Stimulated activated CD8-positive, alpha-beta memory T cell treated with anti-CD3 and anti-CD28 coated beads, Interleukin-4, amount 100 ng/mL, for 1 hour (primary cell): Measurements from ENCODE around the gene ACCS.

Source experiments
- DNase-seq, 2 donors: peaks; one replicate each; pipeline ENCODE4 v3.0.0-alpha.2; 2020; ENCODE audit warnings: low read depth in 2 of 2, low spot score in 1 of 2

Gene ACCS

GRCh38 chr11:44085330-44085729 is 19.3 kb downstream of the ACCS start:
- DNase-seq, result no peak

GRCh38 chr11:44088377-44088776 is 22.3 kb downstream of the ACCS start:
- DNase-seq, result no peak

GRCh38 chr11:44088871-44089270 is 22.8 kb downstream of the ACCS start:
- no peak for DNase-seq

GRCh38 chr11:44090539-44090938 is 24.5 kb downstream of the ACCS start:
- DNase-seq, result no peak

- peak; percentile 53 to 63 for DNase-seq
Measured at GRCh38 chr11:44094260-44094868, 28.3 kb downstream of the ACCS start.

- peak; percentile 66 to 76 for DNase-seq
Measured at GRCh38 chr11:44095506-44096359, 29.7 kb downstream of the ACCS start, which contains the start of gene EXT2. EXT2 (plus strand) TSS chr11:44095678; CDS start chr11:44107713, 12,035 bp downstream.

GRCh38 chr11:44096360-44097185 is 30.5 kb downstream of the ACCS start:
- no peak for DNase-seq

GRCh38 chr11:44097821-44098220 is 31.8 kb downstream of the ACCS start:
- DNase-seq, result no peak

- DNase-seq, result no peak
Measured at GRCh38 chr11:44101098-44101497, 35.0 kb downstream of the ACCS start.

- no peak for DNase-seq
Measured at GRCh38 chr11:44104481-44105294, 38.6 kb downstream of the ACCS start.

GRCh38 chr11:44108260-44108659 is 42.2 kb downstream of the ACCS start:
- DNase-seq, result no peak

- DNase-seq, result peak in 1 of 2 donors; percentile 16
Measured at GRCh38 chr11:44110231-44110679, 44.2 kb downstream of the ACCS start.

GRCh38 chr11:44112091-44112821 is 46.2 kb downstream of the ACCS start:
- no peak for DNase-seq

GRCh38 chr11:44113018-44113417 is 46.9 kb downstream of the ACCS start:
- DNase-seq, result no peak

- DNase-seq, result no peak
Measured at GRCh38 chr11:44113572-44113971, 47.5 kb downstream of the ACCS start.

- DNase-seq, result no peak
Measured at GRCh38 chr11:44116234-44116830, 50.3 kb downstream of the ACCS start.

- DNase-seq, result no peak
Measured at GRCh38 chr11:44120169-44120568, 54.1 kb downstream of the ACCS start.

GRCh38 chr11:44125598-44125997 is 59.5 kb downstream of the ACCS start:
- DNase-seq, result no peak

- no peak for DNase-seq
Measured at GRCh38 chr11:44126304-44126703, 60.2 kb downstream of the ACCS start.

GRCh38 chr11:44127130-44127529 is 61.1 kb downstream of the ACCS start:
- DNase-seq, result no peak
